ENCODE data around the gene PPP4R2.
"Not testable (repeated sequence)": the region's sequence is repeated elsewhere in the genome, so short reads cannot be mapped to it uniquely, and the experiment has no call there.

PPP4R2 gene

DNA sequence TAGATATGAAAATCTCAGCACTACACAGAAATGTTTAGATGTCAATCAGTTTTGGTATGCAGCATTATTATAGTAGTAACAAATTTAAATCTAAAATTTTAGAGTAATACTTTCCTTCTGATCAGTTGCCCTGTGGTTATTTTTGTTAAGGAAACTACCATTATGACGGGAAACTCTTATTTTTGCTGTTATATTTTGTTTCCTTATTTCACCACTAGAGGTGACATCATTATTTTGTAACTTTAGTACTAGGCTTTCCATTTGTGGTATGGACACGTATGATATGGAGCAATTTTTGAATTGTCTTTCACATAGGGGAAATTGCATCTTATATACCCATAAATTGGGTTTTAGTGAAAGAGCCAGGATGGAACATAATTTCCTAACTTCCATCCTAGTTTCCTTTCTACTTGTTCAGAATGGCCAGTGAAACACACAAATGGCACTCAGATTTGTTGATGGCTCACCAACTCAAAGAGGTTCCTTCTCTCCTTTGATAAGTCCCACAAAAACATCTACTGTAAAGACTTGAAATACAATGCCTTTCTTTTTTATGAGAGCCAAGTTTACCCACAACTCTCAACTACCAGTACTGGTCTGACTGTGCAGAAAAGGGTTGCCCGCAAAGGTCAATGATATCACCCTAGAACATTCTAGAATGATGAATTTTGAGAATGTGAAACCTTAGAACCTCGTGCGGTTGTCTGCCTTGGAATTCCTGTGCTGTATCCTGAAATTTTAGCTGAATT is 19.4 kb upstream of the PPP4R2 start:
- DNase-seq, result peak; percentile 93

DNA sequence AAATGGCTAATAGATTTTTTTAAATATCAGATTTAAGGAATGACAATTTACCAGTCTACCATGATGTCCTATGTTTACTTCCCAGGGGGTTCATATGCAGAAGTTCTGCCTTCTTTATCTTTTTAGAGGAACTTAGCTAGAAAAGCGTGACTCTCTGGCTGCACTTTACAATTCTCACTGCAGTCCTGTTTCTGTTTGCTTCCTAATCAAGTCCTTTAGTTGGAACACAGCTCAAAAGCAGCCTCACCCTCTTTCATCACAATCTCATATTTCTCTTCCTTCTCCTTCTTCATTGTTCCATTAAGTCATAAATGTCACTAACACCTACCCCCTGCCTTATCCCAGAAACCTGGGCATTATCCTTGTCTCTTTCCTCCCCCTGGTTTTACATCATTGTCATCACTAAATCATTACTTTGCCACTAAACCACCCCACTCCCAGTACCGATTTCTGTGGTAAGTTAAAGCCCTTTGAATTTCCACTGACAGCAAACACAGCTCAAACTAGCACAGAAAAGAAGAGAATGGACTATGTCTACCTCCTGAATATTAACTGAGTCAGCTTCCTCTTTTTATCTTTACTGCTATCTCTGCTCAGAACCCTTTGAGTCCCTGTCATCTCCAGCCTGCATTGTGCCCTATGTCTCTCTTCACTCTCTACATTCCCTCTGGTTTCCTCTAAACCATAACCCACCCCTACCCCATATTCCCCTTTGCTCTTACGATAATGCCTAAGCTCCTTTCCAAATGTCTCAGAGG is 13.8 kb upstream of the PPP4R2 start:
- peak; percentile 41 for DNase-seq

DNA sequence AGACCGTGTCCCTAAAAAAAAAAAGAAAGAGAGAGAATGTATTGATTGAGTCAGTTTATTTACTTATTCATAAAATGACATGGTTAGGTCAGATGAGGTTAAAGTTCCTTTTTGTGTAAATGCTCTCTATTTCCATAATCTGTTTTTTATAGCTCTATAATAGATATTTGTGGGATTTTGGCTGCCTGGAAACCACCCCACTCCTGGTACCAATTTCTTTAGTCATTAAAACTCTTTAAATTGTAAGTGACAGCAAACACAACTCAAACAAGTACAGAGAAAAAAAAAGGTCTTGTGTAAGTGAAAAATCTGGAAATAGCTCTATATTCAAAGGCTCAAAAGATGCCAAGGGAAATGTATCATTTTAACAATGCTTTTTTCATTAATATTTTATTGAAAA is 11.0 kb upstream of the PPP4R2 start:
- DNase-seq, result no peak

- peak; percentile 52 for DNase-seq
Observed at GRCh38 chr3:72990701-72991395, 5.8 kb upstream of the PPP4R2 start.

DNA sequence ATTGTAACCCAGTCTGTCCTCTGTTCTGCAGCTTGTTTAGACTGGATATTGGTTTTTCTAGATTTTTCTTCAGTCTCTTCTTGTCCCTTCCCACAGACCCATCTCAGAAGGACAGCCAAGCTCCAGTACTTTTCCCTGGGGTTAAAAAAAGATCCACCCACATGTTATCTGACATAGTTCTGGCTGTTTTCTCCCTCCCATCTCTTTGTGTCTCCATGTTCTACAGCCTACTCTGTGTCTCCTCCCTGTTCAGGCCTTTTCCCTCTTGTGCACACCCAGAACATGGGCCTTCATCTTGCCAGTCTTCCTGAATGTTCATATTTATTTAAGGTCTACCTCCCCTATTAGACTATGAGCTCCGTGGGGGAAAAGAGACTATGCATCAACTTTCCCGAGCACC is 5.1 kb upstream of the PPP4R2 start:
- DNase-seq, result no peak

- DNase-seq, result no peak
Observed at GRCh38 chr3:72993391-72993790, 3.2 kb upstream of the PPP4R2 start.

DNA sequence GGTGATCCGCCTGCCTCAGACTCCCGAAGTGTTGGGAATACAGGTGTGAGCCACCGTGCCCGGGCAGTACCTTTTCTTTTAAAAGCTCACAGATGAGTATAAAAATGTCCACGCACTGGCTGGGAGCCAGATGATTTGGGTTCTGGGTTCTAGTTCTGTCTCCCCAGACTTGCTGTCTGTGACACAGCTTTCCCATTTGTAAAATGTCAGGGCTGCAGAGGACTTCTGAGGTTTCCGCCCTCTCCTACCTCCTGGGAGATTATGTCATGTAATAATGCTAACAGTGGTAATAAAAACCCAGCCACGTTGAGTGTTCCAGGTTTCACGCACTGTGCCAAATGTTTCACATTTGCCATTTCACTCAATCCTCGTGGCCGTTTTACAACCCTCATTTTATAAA is 1.3 kb upstream of the PPP4R2 start:
- no peak for DNase-seq

- DNase-seq, result no peak
Observed at GRCh38 chr3:72996121-72996472, 514 bp upstream of the PPP4R2 start.

GRCh38 chr3:72997421-72997961 is 880 bp downstream of the PPP4R2 start:
- DNase-seq, result peak; percentile 69

GRCh38 chr3:72998466-72998865 is 1.9 kb downstream of the PPP4R2 start:
- no peak for DNase-seq

GRCh38 chr3:72999951-73000350 is 3.3 kb downstream of the PPP4R2 start:
- peak; percentile 23 for DNase-seq

DNA sequence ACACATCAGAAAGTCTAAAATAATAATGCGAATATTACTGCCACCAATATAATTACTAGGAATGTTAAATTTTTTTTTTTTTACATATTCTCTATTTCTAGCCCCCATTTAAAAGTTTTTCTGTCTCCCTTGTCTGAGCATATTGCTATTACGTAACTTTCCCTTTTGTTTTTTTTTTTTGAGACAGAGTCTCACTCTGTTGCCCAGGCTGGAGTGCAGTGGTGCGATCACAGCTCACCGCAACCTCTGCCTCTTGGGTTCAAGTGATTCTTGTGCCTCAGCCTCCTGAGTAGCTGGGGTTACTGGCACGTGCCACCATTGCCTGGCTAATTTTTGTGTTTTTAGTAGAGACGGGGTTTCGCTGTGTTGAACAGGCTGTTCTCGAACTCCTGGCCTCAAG is 6.4 kb downstream of the PPP4R2 start:
- DNase-seq, result not testable (repeated sequence)

- DNase-seq, result no peak
Observed at GRCh38 chr3:73004316-73004715, 7.7 kb downstream of the PPP4R2 start.

GRCh38 chr3:73007992-73008712 is 11.5 kb downstream of the PPP4R2 start:
- DNase-seq, result no peak

DNA sequence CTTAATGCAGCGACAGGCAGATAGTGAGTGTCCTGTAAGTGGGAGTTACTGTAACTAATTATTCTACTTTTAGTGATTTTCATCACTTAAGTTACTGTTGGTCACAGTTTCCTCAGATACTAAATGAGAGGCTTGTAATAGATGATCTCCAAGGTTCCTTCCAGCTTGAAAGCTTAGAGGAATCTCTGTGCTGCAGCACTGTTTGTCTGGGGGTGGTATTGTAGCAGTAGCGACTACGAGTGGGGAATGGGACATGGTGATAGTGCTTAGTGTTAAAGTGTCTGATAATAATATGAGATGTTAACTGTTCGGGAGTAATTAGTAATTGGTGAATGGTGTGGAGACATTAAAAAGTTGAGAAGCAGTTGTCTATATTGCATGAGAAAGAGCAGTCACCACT is 12.4 kb downstream of the PPP4R2 start:
- DNase-seq, result no peak

- no peak for DNase-seq
Observed at GRCh38 chr3:73009750-73010149, 13.1 kb downstream of the PPP4R2 start.

DNA sequence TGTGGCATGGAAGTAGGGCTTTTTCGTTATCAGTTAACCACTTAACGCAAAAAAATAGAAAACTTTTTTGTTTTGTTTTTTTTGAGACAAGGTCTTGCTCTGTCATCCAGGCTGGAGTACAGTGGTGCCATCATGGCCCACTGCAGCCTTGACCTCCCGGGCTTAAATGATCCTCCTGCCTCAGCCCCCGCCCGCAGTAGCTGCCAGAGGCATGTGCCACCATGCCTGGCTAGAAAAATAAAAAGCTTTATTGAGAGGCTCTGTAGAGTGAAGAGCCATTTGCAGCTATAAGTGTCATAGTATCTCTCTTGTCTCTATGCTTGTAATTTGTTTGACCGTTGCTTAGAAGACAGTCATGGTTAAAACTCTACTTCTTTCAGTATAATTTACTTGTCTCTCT is 13.5 kb downstream of the PPP4R2 start:
- DNase-seq, result no peak

GRCh38 chr3:73018298-73018697 is 21.7 kb downstream of the PPP4R2 start:
- no peak for DNase-seq

DNA sequence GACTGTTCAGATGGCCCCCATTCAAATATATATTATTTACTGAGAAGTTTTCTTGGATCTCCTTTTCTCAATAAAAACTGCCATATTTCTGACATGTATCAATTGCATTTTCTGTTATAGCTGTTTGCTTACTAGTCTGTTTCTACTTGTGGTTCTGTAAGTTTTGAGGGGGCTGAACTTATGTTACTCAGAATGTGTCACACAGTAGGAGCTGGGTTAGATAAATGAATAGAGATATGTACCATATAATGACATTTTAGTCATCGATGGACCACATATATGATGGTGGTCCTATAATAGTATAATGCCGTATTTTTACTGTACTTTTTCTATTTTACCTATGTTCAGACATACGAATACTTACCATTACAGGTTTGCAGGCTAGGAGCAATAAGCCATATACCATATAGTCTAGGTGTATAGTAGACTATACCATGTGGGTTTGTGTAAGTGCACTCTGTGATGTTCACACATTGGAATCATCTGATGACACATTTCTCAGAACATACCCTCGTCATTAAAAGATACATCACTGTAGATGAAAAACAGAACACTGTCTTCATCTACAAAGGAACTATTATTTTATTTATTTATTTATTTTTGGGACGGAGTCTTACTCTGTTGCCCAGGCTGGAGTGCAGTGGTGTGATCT is 22.3 kb downstream of the PPP4R2 start:
- no peak for DNase-seq

DNA sequence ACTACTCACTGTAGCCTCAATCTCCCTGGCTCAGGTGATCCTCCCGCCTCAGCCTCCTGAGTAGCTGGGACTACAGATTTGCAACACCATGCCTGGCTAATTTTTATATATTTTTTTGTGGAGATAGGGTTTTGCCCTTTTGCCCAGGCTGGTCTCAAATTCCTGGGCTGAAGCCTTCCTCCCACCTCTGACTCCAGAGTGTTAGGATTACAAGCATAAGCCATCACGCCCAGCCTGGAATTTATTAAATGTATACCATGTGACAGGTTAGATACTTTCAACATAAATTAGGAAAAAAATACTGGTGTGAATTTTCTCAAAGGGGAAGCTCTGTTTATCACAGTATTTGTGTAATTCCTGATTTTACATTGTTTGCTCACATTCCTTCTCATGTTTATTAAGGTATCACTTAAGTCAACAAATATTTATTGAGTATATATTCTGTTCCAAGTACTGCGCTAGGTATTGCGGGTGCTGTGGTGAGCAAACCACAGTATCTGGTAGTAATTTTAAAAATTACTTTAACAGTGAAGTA is 24.8 kb downstream of the PPP4R2 start:
- no peak for DNase-seq

- DNase-seq, result no peak
Observed at GRCh38 chr3:73024836-73025235, 28.2 kb downstream of the PPP4R2 start.

GRCh38 chr3:73026111-73026759 is 29.6 kb downstream of the PPP4R2 start:
- no peak for DNase-seq

All from suppressor macrophage treated with lipopolysaccharide for 4 hours (primary cell).